GM10248 (cell line): ENCODE measurements around the gene ZNF8.

Source experiments
- CTCF ChIA-PET: fragments of 300-600 bp; sonication (Branson Sonifier 250); formaldehyde crosslinking; extraction: SDS; loops from one replicate; lab custom pipeline; 2021; ENCODE audit warnings: antibody characterized with exemption; lab: Yijun Ruan, JAX
- POLR2A ChIA-PET: fragments of 350-650 bp; sonication (Branson Sonifier 250); formaldehyde crosslinking; extraction: SDS; loops from one replicate; lab custom pipeline; 2020; ENCODE audit warnings: antibody characterized with exemption; lab: Yijun Ruan, JAX
- DNase-seq: peaks from one replicate; pipeline ENCODE4 v3.0.0; 2012; ENCODE audit errors: extremely low spot score
- CTCF ChIP-seq: IDR thresholded peaks from 2 replicates; pipeline ENCODE4 v1.5.1; 2012; ENCODE audit warnings: mild to moderate bottlenecking, low read depth; ENCODE audit errors: extremely low read depth, missing control alignments, control extremely low read depth

The ZNF8 gene

DNA sequence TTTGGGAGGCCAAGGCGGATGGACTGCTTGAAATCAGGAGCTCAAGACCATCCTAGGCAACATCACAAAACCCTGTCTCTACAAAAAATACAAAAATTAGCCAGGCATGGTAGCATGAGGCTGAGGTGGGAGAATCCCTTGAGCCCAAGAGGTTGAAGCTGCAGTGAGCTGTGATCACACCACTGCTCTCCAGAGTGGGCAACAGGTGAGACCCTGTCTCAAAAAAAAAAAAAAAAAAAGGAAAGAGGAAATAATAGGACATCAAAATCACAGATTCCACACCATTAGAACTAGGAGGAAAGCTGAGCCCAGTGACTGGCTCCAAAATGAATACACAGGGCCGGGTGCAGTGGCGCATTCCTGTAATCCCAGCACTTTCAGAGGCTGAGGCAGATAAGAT lies 3.2 kb upstream of the ZNF8 start:
- ChIA-PET POLR2A (no interaction called here), CTCF (interaction anchor here (1.4 kb wide), 1 partner anchor 11 kb away, joined by 3 read pairs; no protein-coding TSS in a partner anchor)
- no peak for TF ChIP-seq CTCF
- no peak for DNase-seq

DNA sequence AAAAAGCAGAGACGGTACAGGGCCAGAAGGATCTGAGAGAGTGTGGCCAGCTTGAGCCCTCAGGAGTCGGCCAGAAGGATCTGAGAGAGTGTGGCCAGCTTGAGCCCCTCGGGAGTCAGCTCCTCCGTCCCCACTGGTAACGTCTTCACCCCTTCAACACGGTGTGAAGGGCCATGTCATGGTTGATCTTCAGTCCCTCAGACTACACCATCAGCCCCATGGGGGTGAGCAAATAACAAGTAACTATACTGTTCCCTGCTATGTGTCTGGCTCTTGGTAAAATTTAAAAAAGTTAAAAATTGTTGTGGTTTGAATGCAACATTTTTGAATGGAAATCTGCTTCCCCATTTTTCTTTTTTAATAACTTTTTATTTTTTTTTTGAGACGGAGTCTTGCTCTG lies 1.6 kb upstream of the ZNF8 start:
- DNase-seq, result no peak
- no peak for TF ChIP-seq CTCF
- CTCF ChIA-PET, result no interaction called here
- POLR2A ChIA-PET, result no interaction called here

GRCh38 chr19:58277748-58278540 lies 811 bp upstream of the ZNF8 start:
- ChIA-PET POLR2A (interaction anchor here (0.6 to 1.0 kb wide), 2 partner anchors 9 to 92 kb away, joined by 3 read pairs; no protein-coding TSS in a partner anchor), CTCF (interaction anchor here (1.2 kb wide), 1 partner anchor 242 kb away, joined by 3 read pairs; the partner anchor contains the start of gene ZBTB45)
- no peak for TF ChIP-seq CTCF
- DNase-seq, result no peak

- TF ChIP-seq CTCF, result no peak
- CTCF ChIA-PET, result interaction anchor here (1.0 to 1.3 kb wide), 3 partner anchors 28 to 241 kb away, joined by 3 to 4 read pairs (median 3); partner anchors contain the start of gene ZBTB45
- peak; percentile 55 for DNase-seq
- POLR2A ChIA-PET, result interaction anchor here (0.6 to 1.0 kb wide), 3 partner anchors 10 to 80 kb away, joined by 3 to 4 read pairs (median 3); no protein-coding TSS in a partner anchor
These were observed 528 bp downstream of the ZNF8 start for GRCh38 chr19:58279042-58279924.

DNA sequence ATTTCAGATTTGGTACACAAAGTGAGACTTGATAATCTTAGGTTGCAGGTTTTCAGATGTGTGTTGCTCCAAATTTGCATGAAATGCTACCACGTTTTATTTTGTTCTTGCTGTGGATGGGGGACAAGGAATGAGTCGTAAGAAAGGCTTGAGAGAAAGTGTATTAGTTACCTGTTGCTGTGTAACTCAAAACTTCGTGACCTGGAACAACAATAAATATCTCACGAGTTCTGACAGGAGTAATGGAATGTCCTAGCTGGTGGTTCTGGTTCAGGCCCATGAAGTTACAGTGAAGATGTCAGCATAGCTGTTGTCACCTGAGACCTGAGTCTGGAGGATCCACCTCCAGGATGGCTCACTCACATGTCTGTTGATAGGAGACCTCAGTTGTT lies 1.2 kb downstream of the ZNF8 start:
- POLR2A ChIA-PET, result no interaction called here
- no peak for TF ChIP-seq CTCF
- CTCF ChIA-PET, result interaction anchor here (1.0 to 1.3 kb wide), 2 partner anchors 27 to 68 kb away, joined by 3 to 4 read pairs; no protein-coding TSS in a partner anchor
- no peak for DNase-seq

DNA sequence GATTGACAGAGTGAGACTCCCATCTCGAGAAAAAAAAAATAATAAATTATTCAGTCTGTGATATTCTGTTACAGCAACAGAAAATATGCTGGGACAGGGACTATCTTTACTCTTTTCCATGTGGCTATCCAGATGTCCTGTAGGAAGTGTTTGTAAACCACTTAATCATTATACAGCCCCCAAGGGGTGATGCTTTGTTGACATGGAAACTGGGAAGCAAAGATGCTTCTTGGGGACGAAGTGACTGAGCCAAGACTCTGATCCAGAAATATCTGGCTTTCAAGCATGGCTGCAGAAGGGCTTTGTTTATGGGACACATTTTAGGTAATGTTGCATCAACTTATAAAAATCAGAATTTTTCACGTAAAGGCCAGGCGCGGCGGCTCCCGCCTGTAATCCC lies 5.4 kb downstream of the ZNF8 start:
- POLR2A ChIA-PET, result no interaction called here
- CTCF ChIA-PET, result no interaction called here
- no peak for DNase-seq
- TF ChIP-seq CTCF, result no peak
